CD4-positive, alpha-beta T cell (primary cell): ENCODE measurements around the gene NCF4. TPM values are rescaled to one million over a fixed set of nuclear protein-coding genes. Genes with fewer than 3 reads are reported as not detected.

Experiments
- ATAC-seq: fragments of 200-7000 bp; cut with Tn5 transposase; one replicate; pipeline ENCODE4 v1.10.0; 2022; ENCODE audit warnings: mild to moderate bottlenecking; ENCODE audit not compliant: poor library complexity
- CTCF ChIA-PET: fragments of 350-600 bp; sonication (Branson Sonifier 250); formaldehyde crosslinking; loops from one replicate; lab custom pipeline; 2021; ENCODE audit warnings: antibody characterized with exemption, inconsistent platforms; lab: Charles Lee
- POLR2A ChIA-PET: fragments of 350-600 bp; sonication (Branson Sonifier 250); formaldehyde crosslinking; loops from one replicate; lab custom pipeline; 2021; ENCODE audit warnings: antibody characterized with exemption, inconsistent platforms; lab: Charles Lee
- DNase-seq, 14 experiments: peaks; one replicate each; pipeline ENCODE4 v3.0.0-alpha.2; 2013 to 2020; ENCODE audit warnings: mixed read lengths in 2 of 14
- H3K27ac ChIP-seq, 2 donors: one replicate each; pipeline versions ENCODE4 v1.5.1 to v1.7.0; 2013; ENCODE audit warnings: low read length in 2 of 2, low read depth in 1 of 2, mild to moderate bottlenecking in 1 of 2
- H3K27me3 ChIP-seq, 2 experiments: 1 replicate in 1 of 2; 2 replicates in 1 of 2; pipeline versions ENCODE4 v1.6.1 to v1.7.0; 2013; ENCODE audit warnings: low read length in 2 of 2, control low read depth in 1 of 2, mild to moderate bottlenecking in 1 of 2, moderate library complexity in 1 of 2; ENCODE audit not compliant: insufficient read depth in 2 of 2, control insufficient read depth in 1 of 2
- H3K36me3 ChIP-seq: one replicate; pipeline ENCODE4 v1.6.1; 2013; ENCODE audit warnings: low read length, control low read depth; ENCODE audit not compliant: insufficient read depth
- H3K4me1 ChIP-seq: one replicate; pipeline ENCODE4 v1.6.1; 2013; ENCODE audit warnings: low read length, control low read depth; ENCODE audit not compliant: insufficient read depth
- H3K4me3 ChIP-seq: one replicate; pipeline ENCODE4 v1.5.1; 2013; ENCODE audit warnings: mild to moderate bottlenecking, low read length, moderate library complexity
- H3K9me3 ChIP-seq, 2 experiments: 1 replicate in 1 of 2; 2 replicates in 1 of 2; pipeline versions ENCODE4 v1.6.1 to v1.7.0; 2013; ENCODE audit warnings: low read length in 2 of 2, mild to moderate bottlenecking in 2 of 2, control low read depth in 1 of 2, moderate library complexity in 1 of 2; ENCODE audit not compliant: control insufficient read depth in 1 of 2, insufficient read depth in 1 of 2
- H3K27ac Mint-ChIP-seq: one replicate; pipeline ENCODE4 v1.8.0; 2020; ENCODE audit warnings: mixed read lengths
- H3K27me3 Mint-ChIP-seq: one replicate; pipeline ENCODE4 v1.8.0; 2021; ENCODE audit warnings: mixed read lengths
- H3K36me3 Mint-ChIP-seq: one replicate; pipeline ENCODE4 v1.8.0; 2021; ENCODE audit warnings: low read depth, mixed read lengths
- H3K4me1 Mint-ChIP-seq: one replicate; pipeline ENCODE4 v1.8.0; 2021; ENCODE audit warnings: low read depth, mixed read lengths
- H3K4me3 Mint-ChIP-seq: one replicate; pipeline ENCODE4 v1.8.0; 2020; ENCODE audit warnings: mild to moderate bottlenecking, mixed read lengths
- H3K9me3 Mint-ChIP-seq: one replicate; pipeline ENCODE4 v1.8.0; 2020; ENCODE audit warnings: mixed read lengths
- CTCF ChIP-seq: fragments of 200-600 bp; IDR thresholded peaks from one replicate; pipeline ENCODE4 v1.8.0; 2022; ENCODE audit warnings: antibody characterized with exemption, mild to moderate bottlenecking
- intact Hi-C, 2 experiments: fragments of 100-400 bp; cut with DNase I in 1 of 2; cut with micrococcal nuclease in 1 of 2; formaldehyde crosslinking; loops; one replicate each; pipeline versions ENCODE4 v1.15.1 to v1.9.0; 2023 to 2025; cut with DNase I, micrococcal nuclease
- total RNA-seq, 174 experiments: library from RNA in 2 of 174; stranded (reverse) in 2 of 174; gene quantifications; one replicate each; pipeline ENCODE4 v1.2.3 and lab custom pipeline; 2021 to 2026

The NCF4 gene
- total RNA-seq, 2 experiments from 2014 or later, result 7.7 to 8.0 TPM

GRCh38 chr22:36826262-36826661 lies 34.5 kb upstream of the NCF4 start:
- Mint-ChIP-seq H3K36me3 (no peaks in the 10 kb centered on the region), H3K4me1 (peaks cover 20% of the 10 kb centered on the region), H3K4me3 (no peak overlapping the region), H3K27ac (no peak overlapping the region), H3K27me3 (peaks cover 57% of the 10 kb centered on the region), H3K9me3 (no peaks in the 10 kb centered on the region)
- ATAC-seq, result no peak
- intact Hi-C loops, result no loop called here
- POLR2A ChIA-PET, result no interaction called here
- no peaks in the 10 kb centered on the region for H3K9me3 ChIP-seq
- no peaks in the 10 kb centered on the region for H3K36me3 ChIP-seq
- no peak for TF ChIP-seq CTCF
- peaks cover 10% of the 10 kb centered on the region for H3K4me1 ChIP-seq
- CTCF ChIA-PET, result no interaction called here
- peaks cover 2 to 16% of the 10 kb centered on the region in 2 experiments for H3K27me3 ChIP-seq
- DNase-seq, result no peak
- no peak overlapping the region for H3K4me3 ChIP-seq
- no peak overlapping the region for H3K27ac ChIP-seq

GRCh38 chr22:36828815-36829214 lies 32.0 kb upstream of the NCF4 start:
- Histone ChIP-seq H3K4me1 (peaks cover 10% of the 10 kb centered on the region), H3K27me3 (peaks cover 11 to 15% of the 10 kb centered on the region in 2 experiments), H3K4me3 (no peak overlapping the region), H3K27ac (no peak overlapping the region), H3K9me3 (no peaks in the 10 kb centered on the region), H3K36me3 (no peaks in the 10 kb centered on the region)
- DNase-seq (no peak), ATAC-seq (no peak)
- Mint-ChIP-seq H3K4me1 (peaks cover 26% of the 10 kb centered on the region), H3K27me3 (peaks cover 66% of the 10 kb centered on the region), H3K4me3 (no peak overlapping the region), H3K36me3 (no peaks in the 10 kb centered on the region), H3K27ac (no peak overlapping the region), H3K9me3 (no peaks in the 10 kb centered on the region)
- POLR2A ChIA-PET, result no interaction called here
- TF ChIP-seq CTCF, result no peak
- CTCF ChIA-PET, result no interaction called here
- intact Hi-C loops, result no loop called here

- no peaks in the 10 kb centered on the region for H3K36me3 Mint-ChIP-seq
- no peaks in the 10 kb centered on the region for H3K9me3 ChIP-seq
- no peak overlapping the region for H3K4me3 Mint-ChIP-seq
- H3K9me3 Mint-ChIP-seq, result no peaks in the 10 kb centered on the region
- no peaks in the 10 kb centered on the region for H3K36me3 ChIP-seq
- H3K27ac Mint-ChIP-seq, result no peak overlapping the region
- peaks cover 10% of the 10 kb centered on the region for H3K4me1 ChIP-seq
- DNase-seq (no peak), ATAC-seq (no peak)
- H3K4me1 Mint-ChIP-seq, result peaks cover 26% of the 10 kb centered on the region
- CTCF ChIA-PET, result interaction anchor here (0.6 kb wide), 1 partner anchor 966 kb away, joined by 3 read pairs; no protein-coding TSS in a partner anchor
- H3K27me3 Mint-ChIP-seq, result peaks cover 69% of the 10 kb centered on the region
- TF ChIP-seq CTCF, result no peak
- POLR2A ChIA-PET, result no interaction called here
- intact Hi-C loops, result no loop called here
- H3K27ac ChIP-seq, result no peak overlapping the region
- no peak overlapping the region for H3K4me3 ChIP-seq
- peaks cover 11 to 15% of the 10 kb centered on the region in 2 experiments for H3K27me3 ChIP-seq
Observed at GRCh38 chr22:36829370-36830002, 31.3 kb upstream of the NCF4 start.
